ENCODE results near the gene PLA2G4E. TPM values are rescaled to one million over a fixed set of nuclear protein-coding genes. Genes with fewer than 3 reads are reported as not detected.

PLA2G4E gene
- 0.35 TPM in 1 of 2 replicates, not detected in the other for total RNA-seq (2011; cell fraction: chromatin; rRNA removed; ENCODE audit: low replicate concordance)
- total RNA-seq (2011; cell fraction: nucleolus; rRNA removed): 0.17 TPM in 1 of 2 replicates, not detected in the other
- not detected in 2 replicates for total RNA-seq (2011; cell fraction: nucleoplasm; rRNA removed)
- total RNA-seq (2014; rRNA removed) (not detected in 2 replicates), total RNA-seq (2014; rRNA removed; fragmentation: Illumina TruSeq; extraction: Trizol) (not detected in 2 replicates), total RNA-seq (2015; rRNA removed; fragmentation: Illumina TruSeq; extraction: Trizol) (not detected in 2 replicates), total RNA-seq (2021) (not detected in 2 replicates), polyA plus RNA-seq (2011; rRNA removed) (0.03 TPM in 1 of 2 replicates, not detected in the other), polyA plus RNA-seq (2014; fragmentation: Illumina TruSeq; extraction: Trizol) (not detected in 2 replicates), polyA plus RNA-seq (2014; fragmentation: Nextera tagmentation; extraction: Ambion mirVana) (not detected), polyA plus RNA-seq (2014; rRNA removed) (not detected in 2 replicates), polyA minus RNA-seq (2011; rRNA and poly(A)+ RNA removed) (not detected in 2 replicates), Bru-seq, nascent RNA (not detected), BruChase-seq, experiment 1, labeled RNA remaining after a 2-hour chase (percentile 1 among the genes with signal in this experiment), BruChase-seq, experiment 2, labeled RNA remaining after a 6-hour chase (percentile 2 among the genes with signal in this experiment)
- polyA plus RNA-seq (2011; cell fraction: cytosol; rRNA removed): 0.04 TPM in 1 of 2 replicates, not detected in the other
- 0.10 TPM in 1 of 2 replicates, not detected in the other for polyA plus RNA-seq (2011; cell fraction: nucleus; rRNA removed)
- not detected in 2 replicates for polyA plus RNA-seq (2012)
- polyA minus RNA-seq (2011; cell fraction: cytosol; rRNA and poly(A)+ RNA removed): not detected in 2 replicates
- not detected in 2 replicates for polyA minus RNA-seq (2011; cell fraction: nucleus; rRNA and poly(A)+ RNA removed)
- long read RNA-seq, experiment 1: 0 reads
- long read RNA-seq, experiment 2: 0 reads
- long read RNA-seq, experiment 3: 0 reads

- H4K20me1 ChIP-seq (replicated peaks; ENCODE audit: control insufficient read depth, insufficient read depth, low read length): no peaks in the 10 kb centered on the region; the same call in 1 of the 2 replicates
- no peak within 1 kb of the TSS for H3K9ac ChIP-seq (ENCODE audit: insufficient read depth in 1 of 2, low read depth in 2 of 2, low read length in 2 of 2)
- FAIRE-seq (no peak), DNase-seq (ENCODE audit: extremely low read depth in 1 of 4, low spot score in 3 of 4) (no peak), ATAC-seq (no peak)
- H3K27me3 ChIP-seq (ENCODE audit: control insufficient read depth in 2 of 2, insufficient read depth in 2 of 2, low read length in 2 of 2): peaks cover 15 to 27% of the 10 kb centered on the region in 2 experiments; a peak in 4 of 5 replicates
- H3K4me1 ChIP-seq (replicated peaks in 1 of 2; ENCODE audit: control insufficient read depth in 2 of 2, insufficient read depth in 2 of 2, low read length in 2 of 2): no peaks in the 10 kb centered on the region; a peak in 1 of 5 replicates
- ChIA-PET POLR2A (interaction anchor here (0.7 to 0.9 kb wide), 2 partner anchors 9 to 680 kb away, joined by 3 read pairs; no protein-coding TSS in a partner anchor), CTCF (ENCODE audit: low intra/inter-chr PET ratio) (no interaction called here)
- in situ Hi-C loops (cut with MboI): no loop called here
- no peak within 1 kb of the TSS for H3K27ac ChIP-seq (ENCODE audit: extremely low read depth, low read depth, low read length)
- H3K79me2 ChIP-seq (ENCODE audit: control insufficient read depth, insufficient read depth, low read length): no peaks in the 10 kb centered on the region
- no peaks in the 10 kb centered on the region for H3K36me3 ChIP-seq (ENCODE audit: control insufficient read depth, insufficient read depth, low read length)
- no peak within 1 kb of the TSS for H3K4me2 ChIP-seq (ENCODE audit: insufficient read depth, low read length)
- no peak within 1 kb of the TSS for H2AFZ ChIP-seq (ENCODE audit: low read depth, low read length)
- intact Hi-C loops (cut with micrococcal nuclease): no loop called here
- no peak within 1 kb of the TSS for H3K4me3 ChIP-seq
- BruUV-seq (replicated peaks): no TSS peak
- TF ChIP-seq, protein P1, sequence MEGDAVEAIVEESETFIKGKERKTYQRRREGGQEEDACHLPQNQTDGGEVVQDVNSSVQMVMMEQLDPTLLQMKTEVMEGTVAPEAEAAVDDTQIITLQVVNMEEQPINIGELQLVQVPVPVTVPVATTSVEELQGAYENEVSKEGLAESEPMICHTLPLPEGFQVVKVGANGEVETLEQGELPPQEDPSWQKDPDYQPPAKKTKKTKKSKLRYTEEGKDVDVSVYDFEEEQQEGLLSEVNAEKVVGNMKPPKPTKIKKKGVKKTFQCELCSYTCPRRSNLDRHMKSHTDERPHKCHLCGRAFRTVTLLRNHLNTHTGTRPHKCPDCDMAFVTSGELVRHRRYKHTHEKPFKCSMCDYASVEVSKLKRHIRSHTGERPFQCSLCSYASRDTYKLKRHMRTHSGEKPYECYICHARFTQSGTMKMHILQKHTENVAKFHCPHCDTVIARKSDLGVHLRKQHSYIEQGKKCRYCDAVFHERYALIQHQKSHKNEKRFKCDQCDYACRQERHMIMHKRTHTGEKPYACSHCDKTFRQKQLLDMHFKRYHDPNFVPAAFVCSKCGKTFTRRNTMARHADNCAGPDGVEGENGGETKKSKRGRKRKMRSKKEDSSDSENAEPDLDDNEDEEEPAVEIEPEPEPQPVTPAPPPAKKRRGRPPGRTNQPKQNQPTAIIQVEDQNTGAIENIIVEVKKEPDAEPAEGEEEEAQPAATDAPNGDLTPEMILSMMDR (IDR thresholded peaks at IDR 0.05 in 2 of 3, conservative IDR thresholded peaks at IDR 0.05 in 1 of 3; ENCODE audit: insufficient read depth in 2 of 3, low read depth in 1 of 3, low read length in 3 of 3): no peak
- TF ChIP-seq, protein P2, sequence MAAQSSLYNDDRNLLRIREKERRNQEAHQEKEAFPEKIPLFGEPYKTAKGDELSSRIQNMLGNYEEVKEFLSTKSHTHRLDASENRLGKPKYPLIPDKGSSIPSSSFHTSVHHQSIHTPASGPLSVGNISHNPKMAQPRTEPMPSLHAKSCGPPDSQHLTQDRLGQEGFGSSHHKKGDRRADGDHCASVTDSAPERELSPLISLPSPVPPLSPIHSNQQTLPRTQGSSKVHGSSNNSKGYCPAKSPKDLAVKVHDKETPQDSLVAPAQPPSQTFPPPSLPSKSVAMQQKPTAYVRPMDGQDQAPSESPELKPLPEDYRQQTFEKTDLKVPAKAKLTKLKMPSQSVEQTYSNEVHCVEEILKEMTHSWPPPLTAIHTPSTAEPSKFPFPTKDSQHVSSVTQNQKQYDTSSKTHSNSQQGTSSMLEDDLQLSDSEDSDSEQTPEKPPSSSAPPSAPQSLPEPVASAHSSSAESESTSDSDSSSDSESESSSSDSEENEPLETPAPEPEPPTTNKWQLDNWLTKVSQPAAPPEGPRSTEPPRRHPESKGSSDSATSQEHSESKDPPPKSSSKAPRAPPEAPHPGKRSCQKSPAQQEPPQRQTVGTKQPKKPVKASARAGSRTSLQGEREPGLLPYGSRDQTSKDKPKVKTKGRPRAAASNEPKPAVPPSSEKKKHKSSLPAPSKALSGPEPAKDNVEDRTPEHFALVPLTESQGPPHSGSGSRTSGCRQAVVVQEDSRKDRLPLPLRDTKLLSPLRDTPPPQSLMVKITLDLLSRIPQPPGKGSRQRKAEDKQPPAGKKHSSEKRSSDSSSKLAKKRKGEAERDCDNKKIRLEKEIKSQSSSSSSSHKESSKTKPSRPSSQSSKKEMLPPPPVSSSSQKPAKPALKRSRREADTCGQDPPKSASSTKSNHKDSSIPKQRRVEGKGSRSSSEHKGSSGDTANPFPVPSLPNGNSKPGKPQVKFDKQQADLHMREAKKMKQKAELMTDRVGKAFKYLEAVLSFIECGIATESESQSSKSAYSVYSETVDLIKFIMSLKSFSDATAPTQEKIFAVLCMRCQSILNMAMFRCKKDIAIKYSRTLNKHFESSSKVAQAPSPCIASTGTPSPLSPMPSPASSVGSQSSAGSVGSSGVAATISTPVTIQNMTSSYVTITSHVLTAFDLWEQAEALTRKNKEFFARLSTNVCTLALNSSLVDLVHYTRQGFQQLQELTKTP (IDR thresholded peaks at IDR 0.05; ENCODE audit: low read depth in 1 of 2, partially characterized antibody in 2 of 2): no peak
- no peak for TF ChIP-seq PPARD (CRISPR knock-in tag; IDR thresholded peaks at IDR 0.05)
- no peak for TF ChIP-seq ETV1 (tag; conservative IDR thresholded peaks at IDR 0.05; ENCODE audit: low read depth)
- no peak for TF ChIP-seq PML (IDR thresholded peaks at IDR 0.05; ENCODE audit: low read length)
- no peak for TF ChIP-seq NFE2 (IDR thresholded peaks at IDR 0.05; ENCODE audit: low read depth)
- no peak for TF ChIP-seq MCM7 (IDR thresholded peaks at IDR 0.05)
- TF ChIP-seq SRSF3 (IDR thresholded peaks at IDR 0.05; ENCODE audit: insufficient read depth, low read length): no peak
- no peak for TF ChIP-seq ZNF79 (CRISPR knock-in tag; IDR thresholded peaks at IDR 0.05; ENCODE audit: low read depth)
- TF ChIP-seq BHLHE40 (IDR thresholded peaks at IDR 0.05; ENCODE audit: low read length): no peak
- no peak for TF ChIP-seq NCOA2 (IDR thresholded peaks at IDR 0.05; ENCODE audit: partially characterized antibody in 2 of 2)
- no peak for TF ChIP-seq TCF7L2 (IDR thresholded peaks at IDR 0.05; ENCODE audit: low read depth, low read length)
- TF ChIP-seq RBFOX2 (IDR thresholded peaks at IDR 0.05; ENCODE audit: low read depth, low read length): no peak
- no peak for TF ChIP-seq ATF7 (IDR thresholded peaks at IDR 0.05)
- peaks cover 3% of the 10 kb centered on the region; the same call in 1 of the 2 replicates for H3K9me3 ChIP-seq (replicated peaks; ENCODE audit: control insufficient read depth, insufficient read depth, low read depth, low read length)
- H3K9me1 ChIP-seq (ENCODE audit: control insufficient read depth, insufficient read depth, low read length): no peaks in the 10 kb centered on the region
- WGBS (ENCODE audit: insufficient coverage, low coverage, missing lambda C conversion rate): 0% methylated on average over 4 of the region's 5 CpGs
Observed at GRCh38 chr15:42020713-42021273, at the start of gene PLA2G4E. Gene PLA2G4E (minus strand): TSS chr15:42021042. CDS start chr15:42021030, 12 bp downstream.
